Measurements from ENCODE around the gene MTUS2. TPM values are rescaled to one million over a fixed set of nuclear protein-coding genes. Genes with fewer than 3 reads are reported as not detected.

Gene MTUS2
- under 1 TPM; 0.05 to 0.28 (median 0.12) TPM for total RNA-seq
- total RNA-seq (2013): 0.06 TPM
- total RNA-seq: 0 to 0.98 (median 0.20) reads per million in 29 experiments

- H3K27ac ChIP-seq (ENCODE audit: low read length): no peak within 1 kb of the TSS
- no peak within 1 kb of the TSS for H3K27ac Mint-ChIP-seq
- ChIA-PET CTCF (interaction anchor here (0.6 to 1.5 kb wide), 3 partner anchors 34 to 551 kb away, joined by 3 to 15 read pairs (median 5); no protein-coding TSS in a partner anchor), POLR2A (interaction anchor here in 1 of 2 donors (0.7 kb wide), 1 partner anchor 544 kb away, joined by 3 read pairs; no protein-coding TSS in a partner anchor)
- ATAC-seq (replicated peaks in 1 of 4): peak; percentile 32 to 46 (median 38)
- H3K27me3 ChIP-seq (replicated peaks in 1 of 2; ENCODE audit: control insufficient read depth in 2 of 2, extremely low read depth in 1 of 2, insufficient read depth in 2 of 2, low read length in 1 of 2): peaks cover 5 to 40% of the 10 kb centered on the region in 2 experiments
- WGBS (ENCODE audit: insufficient coverage): 3% methylated on average over 81 of the region's 89 CpGs
- H3K4me3 ChIP-seq (ENCODE audit: control insufficient read depth in 1 of 2, extremely low read depth in 1 of 2, low read length in 1 of 2): peak within 1 kb of the TSS; percentile 26 to 77
- H3K9me3 ChIP-seq: no peaks in the 10 kb centered on the region
- DNase-seq: peak in 1 of 35 experiments; percentile 9
- H3K4me3 Mint-ChIP-seq: peak within 1 kb of the TSS; percentile 55 to 76 (median 64)
- peaks cover 4 to 8% of the 10 kb centered on the region in 2 experiments for H3K4me1 ChIP-seq (ENCODE audit: control insufficient read depth in 1 of 2, extremely low read depth in 1 of 2, insufficient read depth in 2 of 2, low read length in 2 of 2)
- peaks cover 2 to 6% (median 6%) of the 10 kb centered on the region in 3 donors for H3K9me3 Mint-ChIP-seq
- H3K36me3 Mint-ChIP-seq: peaks cover 2% of the 10 kb centered on the region
- H3K27me3 Mint-ChIP-seq: peaks cover 60 to 62% of the 10 kb centered on the region in 2 donors
- H3K36me3 ChIP-seq (ENCODE audit: control insufficient read depth in 2 of 2, extremely low read depth in 1 of 2, insufficient read depth in 1 of 2, low read length in 1 of 2): no peaks in the 10 kb centered on the region
- H3K4me1 Mint-ChIP-seq: peaks cover 6 to 8% (median 6%) of the 10 kb centered on the region in 3 donors
Measured at GRCh38 chr13:28820099-28821051, at the start of gene MTUS2. Gene MTUS2, plus strand, starts transcription at chr13:28820339.

GRCh38 chr13:28778308-28779215 lies 41.6 kb upstream of the MTUS2 start:
- Mint-ChIP-seq H3K9me3 (peaks cover 4 to 13% (median 11%) of the 10 kb centered on the region in 3 donors), H3K27me3 (peaks cover 12 to 30% of the 10 kb centered on the region in 2 donors)
- ATAC-seq (replicated peaks in 1 of 4): no peak

GRCh38 chr13:28792992-28793391 lies 27.1 kb upstream of the MTUS2 start:
- Mint-ChIP-seq H3K4me1 (peaks cover 2 to 10% (median 3%) of the 10 kb centered on the region in 3 donors), H3K27ac (no peak overlapping the region), H3K4me3 (no peak overlapping the region), H3K36me3 (no peaks in the 10 kb centered on the region), H3K9me3 (no peaks in the 10 kb centered on the region), H3K27me3 (peaks cover 33 to 38% of the 10 kb centered on the region in 2 donors)
- no peak overlapping the region for H3K4me3 ChIP-seq (ENCODE audit: control insufficient read depth in 1 of 2, extremely low read depth in 1 of 2, low read length in 1 of 2)
- no peaks in the 10 kb centered on the region for H3K9me3 ChIP-seq
- no peak overlapping the region for H3K27ac ChIP-seq (ENCODE audit: low read length)
- H3K36me3 ChIP-seq (ENCODE audit: control insufficient read depth in 2 of 2, extremely low read depth in 1 of 2, insufficient read depth in 1 of 2, low read length in 1 of 2): no peaks in the 10 kb centered on the region
- no peak for ATAC-seq (replicated peaks in 1 of 4)
- POLR2A ChIA-PET: no interaction called here
- peaks cover 0 to 21% of the 10 kb centered on the region in 2 experiments for H3K27me3 ChIP-seq (replicated peaks in 1 of 2; ENCODE audit: control insufficient read depth in 2 of 2, extremely low read depth in 1 of 2, insufficient read depth in 2 of 2, low read length in 1 of 2)
- DNase-seq: no peak
- CTCF ChIA-PET: no interaction called here
- H3K4me1 ChIP-seq (ENCODE audit: control insufficient read depth in 1 of 2, extremely low read depth in 1 of 2, insufficient read depth in 2 of 2, low read length in 2 of 2): peaks cover 0 to 4% of the 10 kb centered on the region in 2 experiments
- no CpG with 5 or more reads among the region's 2 CpGs for WGBS (ENCODE audit: insufficient coverage)

More at GRCh38 chr13:28778308-28779215, 41.6 kb upstream of the MTUS2 start:
- peaks cover 0 to 20% of the 10 kb centered on the region in 2 experiments for H3K27me3 ChIP-seq (replicated peaks in 1 of 2; ENCODE audit: control insufficient read depth in 2 of 2, extremely low read depth in 1 of 2, insufficient read depth in 2 of 2, low read length in 1 of 2)
- no peaks in the 10 kb centered on the region for H3K36me3 ChIP-seq (ENCODE audit: control insufficient read depth in 2 of 2, extremely low read depth in 1 of 2, insufficient read depth in 1 of 2, low read length in 1 of 2)
- no peak for DNase-seq
- no peaks in the 10 kb centered on the region for H3K4me1 ChIP-seq (ENCODE audit: control insufficient read depth in 1 of 2, extremely low read depth in 1 of 2, insufficient read depth in 2 of 2, low read length in 2 of 2)
- Mint-ChIP-seq H3K4me3 (no peak overlapping the region), H3K4me1 (no peaks in the 10 kb centered on the region), H3K27ac (no peak overlapping the region), H3K36me3 (no peaks in the 10 kb centered on the region)
- no peak overlapping the region for H3K27ac ChIP-seq (ENCODE audit: low read length)
- H3K9me3 ChIP-seq: no peaks in the 10 kb centered on the region
- 94% methylated on average over 48 of the region's 48 CpGs for WGBS (ENCODE audit: insufficient coverage)
- POLR2A ChIA-PET: no interaction called here
- CTCF ChIA-PET: interaction anchor here in 1 of 2 donors (0.6 kb wide), 1 partner anchor 152 kb away, joined by 3 read pairs; no protein-coding TSS in a partner anchor
- no peak overlapping the region for H3K4me3 ChIP-seq (ENCODE audit: control insufficient read depth in 1 of 2, extremely low read depth in 1 of 2, low read length in 1 of 2)

- H3K36me3 Mint-ChIP-seq: no peaks in the 10 kb centered on the region
- no peak overlapping the region for H3K27ac Mint-ChIP-seq
- H3K27me3 Mint-ChIP-seq: peaks cover 33 to 39% of the 10 kb centered on the region in 2 donors
- no peaks in the 10 kb centered on the region for H3K9me3 Mint-ChIP-seq
- ATAC-seq (replicated peaks in 1 of 4) (no peak), DNase-seq (no peak)
- H3K4me1 ChIP-seq (ENCODE audit: control insufficient read depth in 1 of 2, extremely low read depth in 1 of 2, insufficient read depth in 2 of 2, low read length in 2 of 2): peaks cover 0 to 4% of the 10 kb centered on the region in 2 experiments
- no peaks in the 10 kb centered on the region for H3K36me3 ChIP-seq (ENCODE audit: control insufficient read depth in 2 of 2, extremely low read depth in 1 of 2, insufficient read depth in 1 of 2, low read length in 1 of 2)
- no peak overlapping the region for H3K4me3 ChIP-seq (ENCODE audit: control insufficient read depth in 1 of 2, extremely low read depth in 1 of 2, low read length in 1 of 2)
- H3K27ac ChIP-seq (ENCODE audit: low read length): no peak overlapping the region
- H3K27me3 ChIP-seq (replicated peaks in 1 of 2; ENCODE audit: control insufficient read depth in 2 of 2, extremely low read depth in 1 of 2, insufficient read depth in 2 of 2, low read length in 1 of 2): peaks cover 0 to 12% of the 10 kb centered on the region in 2 experiments
- ChIA-PET POLR2A (no interaction called here), CTCF (no interaction called here)
- no peak overlapping the region for H3K4me3 Mint-ChIP-seq
- WGBS (ENCODE audit: insufficient coverage): 90% methylated on average over 2 of the region's 6 CpGs
- H3K9me3 ChIP-seq: no peaks in the 10 kb centered on the region
- H3K4me1 Mint-ChIP-seq: peaks cover 2 to 10% (median 3%) of the 10 kb centered on the region in 3 donors
Measured at GRCh38 chr13:28794396-28794795, 25.7 kb upstream of the MTUS2 start.

GRCh38 chr13:28796938-28797257 lies 23.2 kb upstream of the MTUS2 start:
- POLR2A ChIA-PET: no interaction called here

More at GRCh38 chr13:28796938-28797257, 23.2 kb upstream of the MTUS2 start:
- Histone ChIP-seq H3K9me3 (no peaks in the 10 kb centered on the region), H3K4me3 (ENCODE audit: control insufficient read depth in 1 of 2, extremely low read depth in 1 of 2, low read length in 1 of 2) (no peak overlapping the region), H3K27me3 (replicated peaks in 1 of 2; ENCODE audit: control insufficient read depth in 2 of 2, extremely low read depth in 1 of 2, insufficient read depth in 2 of 2, low read length in 1 of 2) (peaks cover 0 to 10% of the 10 kb centered on the region in 2 experiments), H3K27ac (ENCODE audit: low read length) (no peak overlapping the region), H3K36me3 (ENCODE audit: control insufficient read depth in 2 of 2, extremely low read depth in 1 of 2, insufficient read depth in 1 of 2, low read length in 1 of 2) (no peaks in the 10 kb centered on the region), H3K4me1 (ENCODE audit: control insufficient read depth in 1 of 2, extremely low read depth in 1 of 2, insufficient read depth in 2 of 2, low read length in 2 of 2) (peaks cover 0 to 4% of the 10 kb centered on the region in 2 experiments)
- H3K27me3 Mint-ChIP-seq: peaks cover 16 to 24% of the 10 kb centered on the region in 2 donors
- H3K4me3 Mint-ChIP-seq: peak overlapping the region in 1 of 3 donors; percentile 70
- CTCF ChIA-PET: interaction anchor here (0.6 to 1.1 kb wide), 11 partner anchors 117 to 1435 kb away, joined by 3 to 17 read pairs (median 4); no protein-coding TSS in a partner anchor
- no CpG with 5 or more reads among the region's 1 CpG for WGBS (ENCODE audit: insufficient coverage)
- DNase-seq: no peak
- no peak overlapping the region for H3K27ac Mint-ChIP-seq
- ATAC-seq (replicated peaks in 1 of 4): no peak
- peaks cover 2 to 10% (median 3%) of the 10 kb centered on the region in 3 donors for H3K4me1 Mint-ChIP-seq
- no peaks in the 10 kb centered on the region for H3K36me3 Mint-ChIP-seq
- no peaks in the 10 kb centered on the region for H3K9me3 Mint-ChIP-seq

Measured in T-cell (primary cell).